Nephron (organoid): Measurements from ENCODE around the gene PACRG.

ENCODE experiments used
- H3K27ac Mint-ChIP-seq, 3 experiments: 2 replicates each; pipeline ENCODE4 v1.8.0; 2020; ENCODE audit warnings: mixed read lengths in 3 of 3, mild to moderate bottlenecking in 2 of 3, moderate library complexity in 1 of 3
- H3K27me3 Mint-ChIP-seq: 2 replicates; pipeline ENCODE4 v1.8.0; 2021; ENCODE audit warnings: low read depth, mild to moderate bottlenecking, moderate library complexity, mixed read lengths
- H3K36me3 Mint-ChIP-seq: 2 replicates; pipeline ENCODE4 v1.8.0; 2020; ENCODE audit warnings: low read depth, mixed read lengths
- H3K4me1 Mint-ChIP-seq: 2 replicates; pipeline ENCODE4 v1.8.0; 2020; ENCODE audit warnings: mixed read lengths
- H3K4me3 Mint-ChIP-seq, 3 experiments: 2 replicates each; pipeline ENCODE4 v1.8.0; 2020; ENCODE audit warnings: mild to moderate bottlenecking in 3 of 3, mixed read lengths in 3 of 3, moderate library complexity in 2 of 3
- H3K9me3 Mint-ChIP-seq: 2 replicates; pipeline ENCODE4 v1.8.0; 2020; ENCODE audit warnings: mixed read lengths
- TF ChIP-seq, protein P1 (sequence below), 3 experiments: fragments of 200-600 bp; sonication (generic); IDR thresholded peaks; one replicate each; pipeline ENCODE4 v1.5.0; 2021; ENCODE audit warnings: antibody characterized with exemption in 3 of 3; ENCODE audit not compliant: unreplicated experiment in 3 of 3

The PACRG gene

DNA sequence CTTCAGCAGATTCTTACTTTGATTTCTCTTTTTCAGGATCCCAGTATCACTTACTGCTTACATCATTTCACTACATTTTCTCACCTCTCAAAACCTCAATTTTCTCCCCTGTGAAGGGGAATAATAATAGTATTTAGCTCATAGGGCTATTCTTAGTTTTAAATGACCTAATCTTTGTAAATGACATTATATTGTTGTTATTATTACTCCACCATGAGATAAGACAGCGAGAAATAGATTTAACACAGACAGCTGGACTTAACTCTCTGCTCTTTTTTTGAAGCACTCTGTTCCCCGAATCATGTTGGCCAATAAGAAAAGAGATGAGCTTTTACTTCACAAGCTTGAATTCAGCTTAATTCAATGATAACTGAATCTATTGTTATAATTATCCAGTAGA lies 578.2 kb downstream of the PACRG start:
- peaks cover 4% of the 10 kb centered on the region for H3K27me3 Mint-ChIP-seq
- H3K36me3 Mint-ChIP-seq, result no peaks in the 10 kb centered on the region
- peaks cover 7% of the 10 kb centered on the region for H3K4me1 Mint-ChIP-seq
- H3K9me3 Mint-ChIP-seq, result peaks cover 3% of the 10 kb centered on the region
- TF ChIP-seq, protein P1, sequence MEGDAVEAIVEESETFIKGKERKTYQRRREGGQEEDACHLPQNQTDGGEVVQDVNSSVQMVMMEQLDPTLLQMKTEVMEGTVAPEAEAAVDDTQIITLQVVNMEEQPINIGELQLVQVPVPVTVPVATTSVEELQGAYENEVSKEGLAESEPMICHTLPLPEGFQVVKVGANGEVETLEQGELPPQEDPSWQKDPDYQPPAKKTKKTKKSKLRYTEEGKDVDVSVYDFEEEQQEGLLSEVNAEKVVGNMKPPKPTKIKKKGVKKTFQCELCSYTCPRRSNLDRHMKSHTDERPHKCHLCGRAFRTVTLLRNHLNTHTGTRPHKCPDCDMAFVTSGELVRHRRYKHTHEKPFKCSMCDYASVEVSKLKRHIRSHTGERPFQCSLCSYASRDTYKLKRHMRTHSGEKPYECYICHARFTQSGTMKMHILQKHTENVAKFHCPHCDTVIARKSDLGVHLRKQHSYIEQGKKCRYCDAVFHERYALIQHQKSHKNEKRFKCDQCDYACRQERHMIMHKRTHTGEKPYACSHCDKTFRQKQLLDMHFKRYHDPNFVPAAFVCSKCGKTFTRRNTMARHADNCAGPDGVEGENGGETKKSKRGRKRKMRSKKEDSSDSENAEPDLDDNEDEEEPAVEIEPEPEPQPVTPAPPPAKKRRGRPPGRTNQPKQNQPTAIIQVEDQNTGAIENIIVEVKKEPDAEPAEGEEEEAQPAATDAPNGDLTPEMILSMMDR (IDR thresholded peaks at IDR 0.05; ENCODE audit: unreplicated experiment in 3 of 3), result no peak
- no peak overlapping the region for H3K27ac Mint-ChIP-seq
- H3K4me3 Mint-ChIP-seq, result no peak overlapping the region

DNA sequence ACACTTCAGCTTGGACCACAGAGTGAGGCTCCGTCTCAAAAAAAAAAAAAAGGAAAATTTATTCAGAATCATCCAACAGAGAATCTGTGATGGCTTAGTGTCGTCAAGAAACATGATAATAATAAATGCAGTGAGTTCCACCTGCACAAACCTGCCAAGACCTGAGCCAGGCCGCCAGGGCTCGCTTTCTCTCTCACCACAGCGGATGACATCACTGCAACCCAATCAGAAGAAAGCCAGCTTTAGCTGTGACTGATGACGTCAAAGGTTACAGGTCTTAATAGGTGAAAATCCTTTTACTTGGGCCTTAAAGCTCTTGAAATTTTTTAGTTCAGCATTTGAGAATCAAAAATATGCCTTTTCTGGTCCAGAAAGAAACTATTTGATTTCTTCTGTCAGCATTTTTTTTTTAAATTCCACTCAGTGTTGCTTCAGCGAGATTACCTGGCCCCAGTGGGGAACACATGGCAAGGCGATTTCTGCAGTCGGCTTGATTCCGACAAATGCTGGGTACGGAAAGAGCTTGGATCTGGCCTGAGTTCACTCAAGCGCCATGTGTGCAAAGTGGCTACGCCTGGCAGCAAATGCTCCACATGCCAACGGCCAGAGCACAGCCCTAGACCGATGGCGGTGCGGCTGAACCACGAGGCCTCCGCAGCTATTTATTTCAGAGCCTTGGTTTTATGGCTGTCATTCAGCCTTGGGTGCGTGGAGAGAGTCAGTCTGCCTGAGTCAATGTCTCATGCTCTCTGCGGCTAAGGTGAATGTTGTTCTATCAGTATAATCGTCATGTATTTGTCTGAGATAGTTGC lies 581.1 kb downstream of the PACRG start:
- Mint-ChIP-seq H3K27ac (no peak overlapping the region), H3K27me3 (peaks cover 13% of the 10 kb centered on the region), H3K9me3 (peaks cover 3% of the 10 kb centered on the region), H3K4me1 (no peaks in the 10 kb centered on the region), H3K4me3 (no peak overlapping the region), H3K36me3 (no peaks in the 10 kb centered on the region)
- TF ChIP-seq, protein P1 (IDR thresholded peaks at IDR 0.05; ENCODE audit: unreplicated experiment in 3 of 3), result no peak

DNA sequence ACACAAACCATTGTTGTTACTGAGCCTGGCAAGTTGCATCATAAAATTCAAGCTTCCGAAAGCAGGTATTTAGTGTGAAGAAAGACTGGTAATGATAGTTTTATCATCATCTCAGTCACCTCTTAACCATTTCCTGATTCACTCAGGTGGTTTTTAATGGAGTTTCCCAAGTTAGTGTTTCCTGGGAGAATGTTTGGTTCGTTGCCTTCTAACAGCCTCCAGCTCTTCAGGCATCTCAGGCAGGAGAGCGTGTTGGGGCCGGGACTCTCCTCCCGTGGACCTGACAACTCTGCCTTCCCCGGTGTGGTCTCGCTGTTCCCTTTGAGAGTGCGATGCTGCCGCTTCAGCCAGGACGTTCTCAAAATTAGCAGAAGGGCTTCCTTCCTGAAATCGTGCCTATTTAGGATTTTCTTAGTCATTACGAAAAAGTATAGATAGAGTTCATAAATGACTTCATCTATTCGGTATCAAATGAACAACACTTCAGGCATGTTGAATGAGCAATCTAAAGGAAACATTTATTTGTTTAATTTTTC lies 581.8 kb downstream of the PACRG start:
- H3K9me3 Mint-ChIP-seq, result peaks cover 3% of the 10 kb centered on the region
- no peak overlapping the region for H3K4me3 Mint-ChIP-seq
- TF ChIP-seq, protein P1 (IDR thresholded peaks at IDR 0.05; ENCODE audit: unreplicated experiment in 3 of 3), result no peak
- peaks cover 7% of the 10 kb centered on the region for H3K4me1 Mint-ChIP-seq
- H3K36me3 Mint-ChIP-seq, result no peaks in the 10 kb centered on the region
- H3K27ac Mint-ChIP-seq, result no peak overlapping the region
- peaks cover 17% of the 10 kb centered on the region for H3K27me3 Mint-ChIP-seq

DNA sequence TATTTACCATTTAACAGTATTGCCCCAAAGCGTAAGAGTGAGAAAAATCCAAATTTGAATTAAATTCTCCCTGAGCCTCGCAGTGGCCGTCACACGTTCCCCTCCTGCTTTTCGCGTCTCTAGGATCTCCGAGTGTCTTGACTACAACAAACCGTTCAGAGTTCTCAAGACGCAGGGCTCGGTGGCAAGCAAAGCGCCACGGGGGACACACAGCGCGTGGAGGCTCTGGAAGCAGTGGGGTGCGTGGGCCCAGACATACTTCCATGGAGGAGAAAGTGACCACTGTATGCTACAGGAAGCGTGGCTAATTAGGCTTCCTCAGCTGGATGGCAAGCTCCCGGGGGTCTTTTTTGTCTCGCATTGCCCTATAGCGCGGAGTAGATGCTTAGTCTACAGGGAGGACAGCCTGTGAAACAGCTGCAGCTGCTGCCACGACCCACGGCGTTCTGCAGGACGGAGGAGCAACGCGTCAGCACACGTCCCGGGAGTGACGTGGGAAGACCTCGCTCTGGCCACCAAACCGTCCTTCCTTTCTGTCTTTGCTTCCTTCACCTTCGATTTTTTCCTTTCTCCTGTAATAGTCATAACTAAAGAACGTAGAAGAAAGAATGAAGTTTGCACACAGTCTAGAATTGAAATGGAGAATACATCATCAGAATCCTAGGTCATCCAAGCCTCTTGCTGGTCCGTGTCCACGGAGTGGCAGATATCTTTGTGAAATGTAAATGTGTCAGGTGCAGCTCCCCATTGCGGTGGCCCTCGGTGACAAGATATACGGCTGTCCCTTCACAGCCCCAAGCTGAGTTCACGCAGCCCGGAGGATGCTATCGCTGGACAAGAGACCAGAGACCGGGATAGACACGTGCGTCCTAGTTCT lies 582.6 kb downstream of the PACRG start:
- Mint-ChIP-seq H3K27me3 (peaks cover 17% of the 10 kb centered on the region), H3K4me1 (peaks cover 15% of the 10 kb centered on the region), H3K4me3 (no peak overlapping the region), H3K27ac (no peak overlapping the region), H3K36me3 (no peaks in the 10 kb centered on the region), H3K9me3 (peaks cover 3% of the 10 kb centered on the region)
- TF ChIP-seq, protein P1 (IDR thresholded peaks at IDR 0.05; ENCODE audit: unreplicated experiment in 3 of 3), result no peak

DNA sequence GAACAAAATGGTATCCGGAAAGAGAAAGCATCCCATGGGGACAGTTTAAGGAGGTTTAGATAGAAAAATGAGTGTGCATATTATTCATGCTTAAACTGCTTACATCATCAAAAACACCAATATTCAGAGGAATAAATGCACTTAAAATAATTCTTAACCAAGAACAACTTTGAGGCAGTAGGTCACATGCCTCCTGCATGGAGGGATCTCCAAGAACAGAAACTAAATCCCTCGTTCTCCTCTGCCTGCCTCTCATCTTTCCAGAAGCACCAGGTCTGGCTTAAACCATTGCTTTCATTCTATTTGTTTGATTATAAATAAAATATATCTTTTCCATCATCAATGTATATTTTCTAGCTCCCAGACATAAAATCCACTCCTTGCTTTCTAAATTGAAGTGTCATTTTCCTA lies 583.2 kb downstream of the PACRG start:
- peaks cover 3% of the 10 kb centered on the region for H3K9me3 Mint-ChIP-seq
- H3K27me3 Mint-ChIP-seq, result peaks cover 24% of the 10 kb centered on the region
- H3K4me3 Mint-ChIP-seq, result no peak overlapping the region
- peaks cover 19% of the 10 kb centered on the region for H3K4me1 Mint-ChIP-seq
- H3K27ac Mint-ChIP-seq, result no peak overlapping the region
- TF ChIP-seq, protein P1 (IDR thresholded peaks at IDR 0.05; ENCODE audit: unreplicated experiment in 3 of 3), result no peak
- H3K36me3 Mint-ChIP-seq, result no peaks in the 10 kb centered on the region
